HepG2 (cell line): ENCODE data around the gene TSC22D4. TPM values are rescaled to one million over a fixed set of nuclear protein-coding genes. Genes with fewer than 3 reads are reported as not detected.

Experiments
- ARID4A ChIP-seq: sonication (generic); formaldehyde crosslinking; IDR thresholded peaks from 2 replicates; pipeline ENCODE4 v1.5.0; 2020; ENCODE audit warnings: mild to moderate bottlenecking, missing genetic modification reagents, borderline replicate concordance
- ATM ChIP-seq: fragments of 450-650 bp; IDR thresholded peaks from 2 replicates; pipeline ENCODE4 v1.7.1; 2017; ENCODE audit warnings: mild to moderate bottlenecking, borderline replicate concordance
- CBFB ChIP-seq: sonication (generic); formaldehyde crosslinking; IDR thresholded peaks from 2 replicates; pipeline ENCODE4 v1.4.0; 2020; ENCODE audit warnings: missing genetic modification reagents
- CSRNP1 ChIP-seq: sonication (generic); formaldehyde crosslinking; IDR thresholded peaks from 2 replicates; pipeline ENCODE4 v1.8.1; 2023; ENCODE audit warnings: mild to moderate bottlenecking, missing genetic modification reagents
- ESRRA ChIP-seq: sonication (generic); formaldehyde crosslinking; IDR thresholded peaks from 2 replicates; pipeline ENCODE4 v1.5.1; 2020; ENCODE audit warnings: mild to moderate bottlenecking, low read depth, missing genetic modification reagents
- FOXC1 ChIP-seq: sonication (generic); formaldehyde crosslinking; IDR thresholded peaks from 2 replicates; pipeline ENCODE4 v1.8.0; 2022; ENCODE audit warnings: mild to moderate bottlenecking, missing genetic modification reagents, borderline replicate concordance
- HBP1 ChIP-seq: IDR thresholded peaks from 2 replicates; pipeline ENCODE4 v1.6.1; 2016; ENCODE audit warnings: low read depth, control low read depth
- HIC2 ChIP-seq: sonication (generic); formaldehyde crosslinking; IDR thresholded peaks from 2 replicates; pipeline ENCODE4 v1.9.0; 2022; ENCODE audit warnings: low read depth, missing genetic modification reagents
- HINFP ChIP-seq: sonication (generic); formaldehyde crosslinking; IDR thresholded peaks from 2 replicates; pipeline ENCODE4 v1.4.0; 2020; ENCODE audit warnings: low read depth, mild to moderate bottlenecking, missing genetic modification reagents
- JUN ChIP-seq: sonication (generic); formaldehyde crosslinking; IDR thresholded peaks from 2 replicates; pipeline ENCODE4 v1.4.0; 2020; ENCODE audit warnings: mild to moderate bottlenecking, missing genetic modification reagents
- KLF12 ChIP-seq: sonication (generic); formaldehyde crosslinking; IDR thresholded peaks from 2 replicates; pipeline ENCODE4 v1.4.0; 2020; ENCODE audit warnings: missing genetic modification reagents, borderline replicate concordance
- MAF1 ChIP-seq: sonication (generic); formaldehyde crosslinking; IDR thresholded peaks from 2 replicates; pipeline ENCODE4 v1.5.0; 2020; ENCODE audit warnings: missing genetic modification reagents, borderline replicate concordance
- MAX ChIP-seq: IDR thresholded peaks from 2 replicates; pipeline ENCODE4 v1.6.1; 2012; ENCODE audit warnings: inconsistent platforms
- SMC3 ChIP-seq: IDR thresholded peaks from 2 replicates; pipeline ENCODE4 v1.6.1; 2011; ENCODE audit warnings: low read length, improper control_type of control experiment
- TEAD3 ChIP-seq: optimal IDR thresholded peaks from 2 replicates; pipeline ENCODE3; 2016; ENCODE audit warnings: borderline replicate concordance
- THAP8 ChIP-seq: sonication (generic); formaldehyde crosslinking; IDR thresholded peaks from 2 replicates; pipeline ENCODE4 v1.5.1; 2020; ENCODE audit warnings: missing genetic modification reagents, mild to moderate bottlenecking, borderline replicate concordance
- ZBTB7A ChIP-seq: sonication (generic); formaldehyde crosslinking; IDR thresholded peaks from 2 replicates; pipeline ENCODE4 v1.8.0; 2022; ENCODE audit warnings: mild to moderate bottlenecking, missing genetic modification reagents
- polyA plus RNA-seq, 8 experiments: library from polyadenylated mRNA; depleted of rRNA in 3 of 8; stranded (reverse) in 7 of 8; unstranded in 1 of 8; fragments of >200 nt; fragmentation: Illumina TruSeq in 4 of 8; extraction: Trizol in 4 of 8; gene quantifications; 2 replicates each; pipeline versions ENCODE4 v1.2.1 to v1.2.3, GENCODE V29; 2011 to 2016; ENCODE audit warnings: low read depth in 4 of 8, missing spikeins in 1 of 8, mixed read lengths in 1 of 8; ENCODE audit not compliant: insufficient read depth in 1 of 8
- total RNA-seq, 5 experiments: library from RNA; depleted of rRNA; stranded (reverse); fragments of >200 nt; fragmentation: Illumina TruSeq; extraction: Trizol; gene quantifications; 2 replicates each; pipeline ENCODE4 v1.2.3, GENCODE V29; 2016; ENCODE audit warnings: low read depth in 1 of 5

TSC22D4 gene
- total and polyA plus RNA-seq, 2 of the 13 experiments (the other 11 are each of a cell fraction or from before 2014, with no cell fraction given) = 7.7 to 8.7 TPM

GRCh38 chr7:100483090-100483721 lies 4.2 kb upstream of the TSC22D4 start (continued):
- TF ChIP-seq HIC2 (CRISPR knock-in tag) (0 out of 2 replicates have a peak, but pooled peaks have one; percentile 14), SMC3 (no peak; the same call in 1 of the 2 replicates), JUN (CRISPR knock-in tag) (no peak), ESRRA (0 out of 2 replicates have a peak, but pooled peaks have one; percentile 40), KLF12 (CRISPR knock-in tag) (peak; percentile 49; the same call in 1 of the 2 replicates), ARID4A (CRISPR knock-in tag) (peak; percentile 65; the same call in 1 of the 2 replicates), CSRNP1 (CRISPR knock-in tag) (no peak), MAX (peak; percentile 18; the same call in 1 of the 2 replicates), HINFP (0 out of 2 replicates have a peak, but pooled peaks have one; percentile 27), TEAD3 (peak; percentile 43), THAP8 (CRISPR knock-in tag) (no peak), CBFB (CRISPR knock-in tag) (no peak), FOXC1 (no peak), ZBTB7A (CRISPR knock-in tag) (no peak), MAF1 (no peak), HBP1 (0 out of 2 replicates have a peak, but pooled peaks have one; percentile 27), ATM (no peak)
